K562 (cell line): Measurements from ENCODE around the gene NACC1.

Experiments used
- NFRKB ChIP-seq: fragments of 450-650 bp; IDR thresholded peaks from 2 replicates; pipeline ENCODE4 v1.6.1; 2016; ENCODE audit warnings: low read depth
- POLR2AphosphoS5 ChIP-seq: IDR thresholded peaks from 2 replicates; pipeline ENCODE4 v1.6.1; 2011; ENCODE audit warnings: mild to moderate bottlenecking, low read depth, low read length, moderate library complexity; ENCODE audit not compliant: control insufficient read depth, insufficient read depth
- SREBF1 ChIP-seq: fragments of 150-350 bp; IDR thresholded peaks from 2 replicates; pipeline ENCODE4 v1.6.1; 2014; ENCODE audit warnings: antibody characterized with exemption, low read depth, low read length, borderline replicate concordance
- ZC3H4 ChIP-seq: sonication (generic); formaldehyde crosslinking; IDR thresholded peaks from 2 replicates; pipeline ENCODE4 v1.9.0; 2021; ENCODE audit warnings: missing genetic modification reagents, borderline replicate concordance
- ZFP1 ChIP-seq: fragments of 450-650 bp; formaldehyde crosslinking; IDR thresholded peaks from 2 replicates; pipeline ENCODE4 v1.4.0; 2020; ENCODE audit warnings: mild to moderate bottlenecking, mixed read lengths

- TF ChIP-seq NFRKB = no peak
- no peak; the same call in 1 of the 2 replicates for TF ChIP-seq ZC3H4 (CRISPR knock-in tag)
- no peak for TF ChIP-seq ZFP1 (CRISPR knock-in tag)
- no peak for TF ChIP-seq SREBF1
- TF ChIP-seq POLR2AphosphoS5 = peak; percentile 97
Observed at GRCh38 chr19:13069415-13070359, 48.4 kb upstream of the NACC1 start.
